ENCODE results near the gene RXFP4. TPM values are rescaled to one million over a fixed set of nuclear protein-coding genes. Genes with fewer than 3 reads are reported as not detected.
"Not testable (repeated sequence)": the region's sequence is repeated elsewhere in the genome, so short reads cannot be mapped to it uniquely, and the experiment has no call there.

The RXFP4 gene
- polyA plus RNA-seq, 3 donors, result 0.08 TPM; not detected in 2

DNA sequence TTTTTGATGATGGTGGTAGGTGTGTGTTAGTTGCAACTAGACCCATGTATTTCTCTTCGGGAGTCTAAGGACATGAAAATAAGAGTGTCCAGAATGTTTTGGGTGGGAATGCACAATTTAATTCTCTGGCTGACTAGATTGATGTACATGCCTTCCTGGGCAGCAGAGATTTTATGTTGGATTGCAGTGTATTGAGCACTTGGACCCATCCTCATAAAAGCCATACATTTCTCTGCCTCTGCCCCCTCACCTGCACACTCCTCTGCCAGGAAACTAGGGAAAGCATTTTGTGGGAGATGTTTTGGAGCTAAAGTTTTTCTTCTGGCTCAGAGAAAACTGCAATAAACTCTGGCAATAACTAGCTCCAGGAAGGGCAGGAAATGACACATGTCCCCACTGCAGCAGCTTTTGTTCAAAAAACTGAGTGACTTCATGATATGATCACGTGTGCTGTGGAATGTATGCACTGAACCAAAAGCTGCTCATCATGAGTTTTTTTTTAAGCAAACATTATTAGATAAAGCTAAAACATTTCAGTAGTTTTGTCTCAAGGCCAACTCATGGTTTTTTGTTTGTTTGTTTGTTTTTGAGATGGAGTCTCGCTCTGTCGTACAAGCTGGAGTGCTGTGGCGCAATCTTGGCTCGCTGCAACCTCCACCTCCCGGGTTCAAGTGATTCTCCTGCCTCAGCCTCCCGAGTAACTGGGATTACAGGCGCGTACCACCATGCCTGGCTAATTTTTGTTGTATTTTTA is 47.9 kb upstream of the RXFP4 start:
- H3K4me2 ChIP-seq (replicated peaks; ENCODE audit: extremely low read depth, low read length, poor library complexity, severe bottlenecking), result peak overlapping the region; percentile 14
- peaks cover 17 to 26% of the 10 kb centered on the region in 2 donors for H3K36me3 ChIP-seq (replicated peaks in 1 of 2; ENCODE audit: control insufficient read depth in 1 of 2, insufficient read depth in 2 of 2, low read length in 2 of 2)
- no peak overlapping the region for H3K4me3 Mint-ChIP-seq
- H3K9me3 ChIP-seq (replicated peaks in 1 of 2; ENCODE audit: control insufficient read depth in 1 of 2, insufficient read depth in 1 of 2, low read length in 2 of 2), result no peaks in the 10 kb centered on the region
- no peaks in the 10 kb centered on the region for H3K27me3 Mint-ChIP-seq (ENCODE audit: low read depth in 3 of 3)
- intact Hi-C loops (cut with micrococcal nuclease), result no loop called here
- peak overlapping the region; percentile 48 to 87 (median 83) for H3K27ac Mint-ChIP-seq
- peak overlapping the region in 1 of 3 experiments; percentile 21 for H3K4me3 ChIP-seq (replicated peaks in 1 of 3; ENCODE audit: low read depth in 2 of 3, low read length in 3 of 3)
- DNase-seq, result peak; percentile 59 to 73 (median 60)
- no peak for TF ChIP-seq CTCF (IDR thresholded peaks at IDR 0.05)
- H3K27ac ChIP-seq (ENCODE audit: low read depth in 1 of 2, low read length in 2 of 2), result peak overlapping the region; percentile 4 to 31
- WGBS (ENCODE audit: insufficient coverage), result 37% methylated on average over 6 of the region's 10 CpGs
- no peaks in the 10 kb centered on the region for H3K79me2 ChIP-seq (ENCODE audit: insufficient read depth, low read length)
- H3K9me3 Mint-ChIP-seq, result no peaks in the 10 kb centered on the region
- H3K36me3 Mint-ChIP-seq, result peaks cover 22 to 25% of the 10 kb centered on the region in 2 donors
- no peak overlapping the region for H2AFZ ChIP-seq (ENCODE audit: insufficient read depth, low read depth, low read length, poor library complexity, severe bottlenecking)
- H3K4me1 ChIP-seq (ENCODE audit: control insufficient read depth in 1 of 2, insufficient read depth in 2 of 2, low read length in 2 of 2), result peaks cover 10 to 14% of the 10 kb centered on the region in 2 donors
- H4K20me1 ChIP-seq (ENCODE audit: insufficient read depth, low read length), result peaks cover 18% of the 10 kb centered on the region
- peaks cover 14% of the 10 kb centered on the region for H3K4me1 Mint-ChIP-seq
- H3K9ac ChIP-seq (ENCODE audit: insufficient read depth, low read length, poor library complexity, severe bottlenecking), result no peak overlapping the region
- H3K27me3 ChIP-seq (ENCODE audit: control insufficient read depth in 2 of 2, insufficient read depth in 2 of 2, low read length in 2 of 2), result no peaks in the 10 kb centered on the region

DNA sequence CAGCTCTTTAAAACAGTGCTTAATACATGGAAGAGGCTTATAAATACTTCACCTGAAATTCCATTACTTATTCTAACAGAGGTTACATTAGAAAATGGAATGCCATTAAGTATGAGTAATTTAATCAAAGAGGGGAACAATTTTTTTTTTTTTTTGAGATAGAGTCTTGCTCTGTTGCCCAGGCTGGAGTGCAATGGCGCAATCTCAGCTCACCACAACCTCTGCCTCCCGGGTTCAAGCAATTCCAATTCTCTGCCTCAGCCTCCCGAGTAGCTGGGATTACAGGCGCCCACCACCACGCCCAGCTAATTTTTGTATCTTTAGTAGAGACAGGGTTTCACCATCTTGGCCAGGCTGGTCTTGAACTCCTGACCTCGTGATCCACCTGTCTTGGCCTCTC is 45.8 kb upstream of the RXFP4 start:
- H3K4me1 Mint-ChIP-seq, result peaks cover 14% of the 10 kb centered on the region
- not testable (repeated sequence) for H3K4me3 ChIP-seq (replicated peaks in 1 of 3; ENCODE audit: low read depth in 2 of 3, low read length in 3 of 3); DNase-seq; H3K9me3 ChIP-seq (replicated peaks in 1 of 2; ENCODE audit: control insufficient read depth in 1 of 2, insufficient read depth in 1 of 2, low read length in 2 of 2); H3K27me3 ChIP-seq (ENCODE audit: control insufficient read depth in 2 of 2, insufficient read depth in 2 of 2, low read length in 2 of 2); H3K27ac ChIP-seq (ENCODE audit: low read depth in 1 of 2, low read length in 2 of 2); H3K9me3 Mint-ChIP-seq; H3K4me2 ChIP-seq (replicated peaks; ENCODE audit: extremely low read depth, low read length, poor library complexity, severe bottlenecking); H3K4me3 Mint-ChIP-seq; H2AFZ ChIP-seq (ENCODE audit: insufficient read depth, low read depth, low read length, poor library complexity, severe bottlenecking); H3K9ac ChIP-seq (ENCODE audit: insufficient read depth, low read length, poor library complexity, severe bottlenecking); H3K79me2 ChIP-seq (ENCODE audit: insufficient read depth, low read length); H3K27me3 Mint-ChIP-seq (ENCODE audit: low read depth in 3 of 3)
- intact Hi-C loops (cut with micrococcal nuclease), result loop anchor here in 1 of 2 donors (5.0 kb wide), 1 partner anchor 33 kb away; no protein-coding TSS in a partner anchor
- no CpG with 5 or more reads among the region's 6 CpGs for WGBS (ENCODE audit: insufficient coverage)
- H3K4me1 ChIP-seq (ENCODE audit: control insufficient read depth in 1 of 2, insufficient read depth in 2 of 2, low read length in 2 of 2), result peaks cover 10 to 14% of the 10 kb centered on the region in 2 donors
- H3K36me3 Mint-ChIP-seq, result peaks cover 41 to 45% of the 10 kb centered on the region in 2 donors
- peaks cover 38 to 46% of the 10 kb centered on the region in 2 donors for H3K36me3 ChIP-seq (replicated peaks in 1 of 2; ENCODE audit: control insufficient read depth in 1 of 2, insufficient read depth in 2 of 2, low read length in 2 of 2)
- peak overlapping the region in 3 of 7 donors; percentile 2 to 46 (median 26) for H3K27ac Mint-ChIP-seq
- peaks cover 38% of the 10 kb centered on the region for H4K20me1 ChIP-seq (ENCODE audit: insufficient read depth, low read length)

- H4K20me1 ChIP-seq (ENCODE audit: insufficient read depth, low read length), result peaks cover 47% of the 10 kb centered on the region
- H3K27ac Mint-ChIP-seq, result peak overlapping the region in 1 of 7 donors; percentile 26
- H3K4me3 ChIP-seq (replicated peaks in 1 of 3; ENCODE audit: low read depth in 2 of 3, low read length in 3 of 3); H3K79me2 ChIP-seq (ENCODE audit: insufficient read depth, low read length); H3K9ac ChIP-seq (ENCODE audit: insufficient read depth, low read length, poor library complexity, severe bottlenecking); H3K4me3 Mint-ChIP-seq; H3K9me3 ChIP-seq (replicated peaks in 1 of 2; ENCODE audit: control insufficient read depth in 1 of 2, insufficient read depth in 1 of 2, low read length in 2 of 2); H3K27me3 Mint-ChIP-seq (ENCODE audit: low read depth in 3 of 3); H3K27ac ChIP-seq (ENCODE audit: low read depth in 1 of 2, low read length in 2 of 2); H3K9me3 Mint-ChIP-seq; DNase-seq; H3K4me2 ChIP-seq (replicated peaks; ENCODE audit: extremely low read depth, low read length, poor library complexity, severe bottlenecking); H2AFZ ChIP-seq (ENCODE audit: insufficient read depth, low read depth, low read length, poor library complexity, severe bottlenecking); H3K27me3 ChIP-seq (ENCODE audit: control insufficient read depth in 2 of 2, insufficient read depth in 2 of 2, low read length in 2 of 2): not testable (repeated sequence)
- peaks cover 14% of the 10 kb centered on the region for H3K4me1 Mint-ChIP-seq
- H3K36me3 ChIP-seq (replicated peaks in 1 of 2; ENCODE audit: control insufficient read depth in 1 of 2, insufficient read depth in 2 of 2, low read length in 2 of 2), result peaks cover 46 to 55% of the 10 kb centered on the region in 2 donors
- H3K36me3 Mint-ChIP-seq, result peaks cover 49 to 54% of the 10 kb centered on the region in 2 donors
- intact Hi-C loops (cut with micrococcal nuclease), result loop anchor here in 1 of 2 donors (5.0 kb wide), 1 partner anchor 34 kb away; no protein-coding TSS in a partner anchor
- H3K4me1 ChIP-seq (ENCODE audit: control insufficient read depth in 1 of 2, insufficient read depth in 2 of 2, low read length in 2 of 2), result peaks cover 10 to 14% of the 10 kb centered on the region in 2 donors
- WGBS (ENCODE audit: insufficient coverage), result 96% methylated on average over 5 of the region's 8 CpGs
Measured at GRCh38 chr1:155896476-155896875, 45.0 kb upstream of the RXFP4 start.

All from CD14-positive monocyte (primary cell).